ENCODE data around the gene MAPK4.

The MAPK4 gene

DNA sequence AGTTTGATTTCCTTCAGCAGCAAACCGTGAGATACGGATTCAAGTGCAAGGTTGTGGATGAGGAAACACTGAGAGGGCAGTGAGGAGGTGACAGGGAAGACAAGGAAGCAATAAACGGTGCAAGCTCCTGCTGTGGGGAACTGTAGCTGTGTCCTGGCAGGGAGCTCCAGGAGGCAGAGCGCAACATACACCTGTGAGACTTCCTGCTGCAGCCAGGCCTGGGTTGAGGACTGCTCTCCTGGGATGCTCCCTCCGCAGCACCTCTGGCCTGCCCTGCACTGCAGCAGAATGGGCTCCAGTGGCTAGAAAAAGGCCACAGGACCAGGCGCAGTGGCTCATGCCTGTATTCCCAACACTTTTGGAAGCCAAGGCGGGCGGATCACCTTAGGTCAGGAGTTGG, 174.5 kb downstream of the MAPK4 start:
- Histone ChIP-seq H3K4me3 (replicated peaks; ENCODE audit: insufficient read depth, low read length) (no peak overlapping the region), H3K27ac (replicated peaks) (no peak overlapping the region), H3K27me3 (ENCODE audit: insufficient read depth, poor library complexity, severe bottlenecking) (no peaks in the 10 kb centered on the region)
- no peak for DNase-seq (ENCODE audit: low read depth in 1 of 2, low spot score in 1 of 2)
- TF ChIP-seq, protein P1, sequence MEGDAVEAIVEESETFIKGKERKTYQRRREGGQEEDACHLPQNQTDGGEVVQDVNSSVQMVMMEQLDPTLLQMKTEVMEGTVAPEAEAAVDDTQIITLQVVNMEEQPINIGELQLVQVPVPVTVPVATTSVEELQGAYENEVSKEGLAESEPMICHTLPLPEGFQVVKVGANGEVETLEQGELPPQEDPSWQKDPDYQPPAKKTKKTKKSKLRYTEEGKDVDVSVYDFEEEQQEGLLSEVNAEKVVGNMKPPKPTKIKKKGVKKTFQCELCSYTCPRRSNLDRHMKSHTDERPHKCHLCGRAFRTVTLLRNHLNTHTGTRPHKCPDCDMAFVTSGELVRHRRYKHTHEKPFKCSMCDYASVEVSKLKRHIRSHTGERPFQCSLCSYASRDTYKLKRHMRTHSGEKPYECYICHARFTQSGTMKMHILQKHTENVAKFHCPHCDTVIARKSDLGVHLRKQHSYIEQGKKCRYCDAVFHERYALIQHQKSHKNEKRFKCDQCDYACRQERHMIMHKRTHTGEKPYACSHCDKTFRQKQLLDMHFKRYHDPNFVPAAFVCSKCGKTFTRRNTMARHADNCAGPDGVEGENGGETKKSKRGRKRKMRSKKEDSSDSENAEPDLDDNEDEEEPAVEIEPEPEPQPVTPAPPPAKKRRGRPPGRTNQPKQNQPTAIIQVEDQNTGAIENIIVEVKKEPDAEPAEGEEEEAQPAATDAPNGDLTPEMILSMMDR (IDR thresholded peaks at IDR 0.05; ENCODE audit: insufficient read depth, low read length), result no peak
- TF ChIP-seq POLR2AphosphoS5 (IDR thresholded peaks at IDR 0.05; ENCODE audit: low read depth) (no peak), SPI1 (IDR thresholded peaks at IDR 0.05; ENCODE audit: borderline replicate concordance, low read depth) (no peak), REST (IDR thresholded peaks at IDR 0.05; ENCODE audit: insufficient replicate concordance, low read depth) (no peak), GABPA (IDR thresholded peaks at IDR 0.05; ENCODE audit: low read depth) (no peak)

- DNase-seq (ENCODE audit: low read depth in 1 of 2, low spot score in 1 of 2), result no peak
- Histone ChIP-seq H3K27ac (replicated peaks) (no peak overlapping the region), H3K4me3 (replicated peaks; ENCODE audit: insufficient read depth, low read length) (no peak overlapping the region), H3K27me3 (ENCODE audit: insufficient read depth, poor library complexity, severe bottlenecking) (no peaks in the 10 kb centered on the region)
- TF ChIP-seq POLR2AphosphoS5 (IDR thresholded peaks at IDR 0.05; ENCODE audit: low read depth) (no peak), REST (IDR thresholded peaks at IDR 0.05; ENCODE audit: insufficient replicate concordance, low read depth) (no peak), GABPA (IDR thresholded peaks at IDR 0.05; ENCODE audit: low read depth) (no peak), SPI1 (IDR thresholded peaks at IDR 0.05; ENCODE audit: borderline replicate concordance, low read depth) (no peak)
- TF ChIP-seq, protein P1 (IDR thresholded peaks at IDR 0.05; ENCODE audit: insufficient read depth, low read length), result no peak
These were observed 175.0 kb downstream of the MAPK4 start for GRCh38 chr18:50734886-50735285.

DNA sequence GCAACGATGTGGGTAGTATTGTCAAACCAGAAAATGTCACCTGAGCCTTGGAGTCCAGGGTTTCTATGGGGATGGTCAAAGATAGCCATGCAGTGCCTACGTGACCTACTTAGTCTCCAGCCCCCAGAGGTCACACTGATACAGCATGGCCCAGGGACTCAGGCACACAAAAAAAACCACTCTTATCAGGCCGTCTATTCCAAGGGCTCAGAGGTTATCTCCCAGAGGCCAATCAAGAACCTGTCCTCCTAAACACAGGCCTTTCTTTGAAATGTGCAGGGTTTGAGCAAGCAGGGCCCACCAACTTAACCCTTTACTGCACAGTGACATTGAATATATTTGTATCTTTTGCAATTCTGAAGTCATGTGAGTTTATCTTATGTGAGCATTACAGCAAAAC, 177.2 kb downstream of the MAPK4 start:
- no peak for TF ChIP-seq GABPA (IDR thresholded peaks at IDR 0.05; ENCODE audit: low read depth)
- no peak for TF ChIP-seq POLR2AphosphoS5 (IDR thresholded peaks at IDR 0.05; ENCODE audit: low read depth)
- TF ChIP-seq, protein P1 (IDR thresholded peaks at IDR 0.05; ENCODE audit: insufficient read depth, low read length), result no peak
- no peak for TF ChIP-seq REST (IDR thresholded peaks at IDR 0.05; ENCODE audit: insufficient replicate concordance, low read depth)
- no peak for TF ChIP-seq SPI1 (IDR thresholded peaks at IDR 0.05; ENCODE audit: borderline replicate concordance, low read depth)
- no peak for DNase-seq (ENCODE audit: low read depth in 1 of 2, low spot score in 1 of 2)
- no peak overlapping the region for H3K4me3 ChIP-seq (replicated peaks; ENCODE audit: insufficient read depth, low read length)
- H3K27me3 ChIP-seq (ENCODE audit: insufficient read depth, poor library complexity, severe bottlenecking), result no peaks in the 10 kb centered on the region
- H3K27ac ChIP-seq (replicated peaks), result no peak overlapping the region
